HEK293T (cell line): ENCODE data around the gene MPO.
A peak's percentile ranks its signal among the peaks of the same experiment; 100 is the strongest.

Experiments used
- CTCF ChIA-PET: fragments of 350-600 bp; formaldehyde crosslinking; extraction: SDS; loops from one replicate; lab custom pipeline; 2021; ENCODE audit warnings: antibody characterized with exemption, inconsistent platforms; lab: Yijun Ruan, JAX
- POLR2A ChIA-PET: fragments of 350-600 bp; formaldehyde crosslinking; extraction: SDS; loops from one replicate; lab custom pipeline; 2020; ENCODE audit warnings: antibody characterized with exemption, inconsistent platforms; lab: Yijun Ruan, JAX
- DNase-seq: peaks from one replicate; pipeline ENCODE4 v3.0.0; 2012; ENCODE audit warnings: mixed read lengths; ENCODE audit errors: extremely low spot score
- ARNT ChIP-seq: fragments of 450-650 bp; IDR thresholded peaks from 2 replicates; pipeline ENCODE4 v1.6.1; 2017; ENCODE audit warnings: mild to moderate bottlenecking
- BHLHE40 ChIP-seq: fragments of 450-650 bp; IDR thresholded peaks from 2 replicates; pipeline ENCODE4 v1.6.1; 2016; ENCODE audit warnings: mild to moderate bottlenecking, moderate library complexity, borderline replicate concordance
- ELF4 ChIP-seq: fragments of 450-650 bp; IDR thresholded peaks from 2 replicates; pipeline ENCODE4 v1.6.1; 2017; ENCODE audit warnings: antibody characterized with exemption
- FOXA1 ChIP-seq: fragments of 450-650 bp; IDR thresholded peaks from 2 replicates; pipeline ENCODE4 v1.6.1; 2016; ENCODE audit warnings: mild to moderate bottlenecking
- FOXK2 ChIP-seq: fragments of 450-650 bp; IDR thresholded peaks from 2 replicates; pipeline ENCODE4 v1.6.1; 2016; ENCODE audit warnings: mild to moderate bottlenecking
- FOXM1 ChIP-seq: fragments of 450-650 bp; IDR thresholded peaks from 2 replicates; pipeline ENCODE4 v1.6.1; 2017; ENCODE audit warnings: mild to moderate bottlenecking, borderline replicate concordance
- HDGF ChIP-seq: fragments of 450-650 bp; IDR thresholded peaks from 2 replicates; pipeline ENCODE4 v1.6.1; 2017; ENCODE audit warnings: antibody characterized with exemption, borderline replicate concordance
- L3MBTL2 ChIP-seq: fragments of 450-650 bp; conservative IDR thresholded peaks from 2 replicates; pipeline ENCODE4 v1.6.1; 2016; ENCODE audit warnings: mild to moderate bottlenecking
- LEF1 ChIP-seq: fragments of 450-650 bp; IDR thresholded peaks from 2 replicates; pipeline ENCODE4 v1.6.1; 2017; ENCODE audit warnings: mild to moderate bottlenecking, borderline replicate concordance
- NFRKB ChIP-seq: fragments of 450-650 bp; IDR thresholded peaks from 2 replicates; pipeline ENCODE4 v1.6.1; 2016; ENCODE audit warnings: mild to moderate bottlenecking, moderate library complexity
- PKNOX1 ChIP-seq: fragments of 450-650 bp; IDR thresholded peaks from 2 replicates; pipeline ENCODE4 v1.6.1; 2016
- SP1 ChIP-seq: fragments of 450-650 bp; IDR thresholded peaks from 2 replicates; pipeline ENCODE4 v1.6.1; 2017
- SUZ12 ChIP-seq: fragments of 450-650 bp; IDR thresholded peaks from 2 replicates; pipeline ENCODE4 v1.6.1; 2016; ENCODE audit warnings: mild to moderate bottlenecking
- TARDBP ChIP-seq: fragments of 450-650 bp; IDR thresholded peaks from 2 replicates; pipeline ENCODE4 v1.6.1; 2016
- ZNF384 ChIP-seq: fragments of 450-650 bp; IDR thresholded peaks from 2 replicates; pipeline ENCODE4 v1.6.1; 2016

The MPO gene

GRCh38 chr17:58320163-58320558, 39.4 kb upstream of the MPO start:
- TF ChIP-seq TARDBP: no peak
- no peak for TF ChIP-seq SUZ12
- TF ChIP-seq L3MBTL2: no peak
- no peak for TF ChIP-seq HDGF
- no peak for TF ChIP-seq NFRKB
- TF ChIP-seq PKNOX1: no peak
- no peak for TF ChIP-seq ELF4
- no peak for TF ChIP-seq LEF1
- TF ChIP-seq SP1: no peak
- no peak for TF ChIP-seq ZNF384
- TF ChIP-seq ARNT: no peak
- no peak for TF ChIP-seq FOXA1
- CTCF ChIA-PET: no interaction called here
- POLR2A ChIA-PET: interaction anchor here (3.6 kb wide), 1 partner anchor 32 kb away, joined by 26 read pairs; the partner anchor contains the start of gene SUPT4H1
- DNase-seq: no peak

- POLR2A ChIA-PET: interaction anchor here (0.8 kb wide), 1 partner anchor 33 kb away, joined by 4 read pairs; the partner anchor contains the start of gene SUPT4H1
- no peak for TF ChIP-seq PKNOX1
- no peak for TF ChIP-seq ELF4
- no peak for TF ChIP-seq NFRKB
- no peak for TF ChIP-seq FOXM1
- DNase-seq: no peak
- CTCF ChIA-PET: interaction anchor here (0.8 kb wide), 1 partner anchor 139 kb away, joined by 3 read pairs; no protein-coding TSS in a partner anchor
Observed at GRCh38 chr17:58319173-58320162, 38.7 kb upstream of the MPO start.

GRCh38 chr17:58318627-58319172, 38.0 kb upstream of the MPO start:
- ChIA-PET POLR2A (interaction anchor here (0.8 to 1.0 kb wide), 2 partner anchors 33 to 99 kb away, joined by 3 to 4 read pairs; partner anchors contain the start of genes RNF43 and SUPT4H1), CTCF (interaction anchor here (0.8 to 1.6 kb wide), 2 partner anchors 108 to 140 kb away, joined by 3 to 8 read pairs; no protein-coding TSS in a partner anchor)
- DNase-seq: no peak
- TF ChIP-seq BHLHE40 (no peak), L3MBTL2 (no peak), ELF4 (no peak), SP1 (no peak), FOXA1 (no peak), HDGF (no peak), TARDBP (no peak), ZNF384 (no peak), FOXM1 (no peak), FOXK2 (no peak)

GRCh38 chr17:58318065-58318481, 37.3 kb upstream of the MPO start:
- TF ChIP-seq FOXA1 (no peak), TARDBP (no peak), HDGF (no peak)
- CTCF ChIA-PET: interaction anchor here (0.7 to 1.7 kb wide), 26 partner anchors 8 to 188 kb away, joined by 3 to 17 read pairs (median 4); partner anchors contain the start of genes RNF43 and SUPT4H1
- no peak for DNase-seq
- POLR2A ChIA-PET: interaction anchor here (0.8 to 1.8 kb wide), 7 partner anchors 26 to 201 kb away, joined by 3 to 27 read pairs (median 4); partner anchors contain the start of genes RNF43 and SUPT4H1

- CTCF ChIA-PET: interaction anchor here (0.7 to 1.7 kb wide), 29 partner anchors 8 to 188 kb away, joined by 3 to 17 read pairs (median 4); partner anchors contain the start of genes RNF43 and SUPT4H1
- DNase-seq: peak; percentile 81
- TF ChIP-seq LEF1 (no peak), ARNT (no peak), TARDBP (no peak), FOXA1 (no peak), SUZ12 (no peak), HDGF (no peak), NFRKB (no peak), PKNOX1 (no peak), ZNF384 (no peak), FOXK2 (no peak), L3MBTL2 (no peak)
- POLR2A ChIA-PET: interaction anchor here (1.0 to 1.8 kb wide), 5 partner anchors 27 to 201 kb away, joined by 3 to 27 read pairs (median 6); partner anchors contain the start of genes RNF43 and SUPT4H1
Observed at GRCh38 chr17:58317421-58318064, 36.8 kb upstream of the MPO start.
